Right lung (tissue), 5 donors: Measurements from ENCODE around the gene EMID1. TPM values are rescaled to one million over a fixed set of nuclear protein-coding genes. Genes with fewer than 3 reads are reported as not detected.

Source experiments
- DNase-seq, 2 donors: peaks; one replicate each; pipeline ENCODE4 v3.0.0-alpha.2; 2013
- polyA plus RNA-seq, 5 donors: library from polyadenylated mRNA; unstranded; fragments of 120-200 nt; gene quantifications; one replicate each; pipeline versions ENCODE4 v1.2.1 to v1.2.3, GENCODE V29; 2013; ENCODE audit warnings: inconsistent platforms in 1 of 5, low replicate concordance in 1 of 5; ENCODE audit not compliant: insufficient read length in 5 of 5, insufficient read depth in 1 of 5

EMID1 gene
- polyA plus RNA-seq, 5 donors = 66.2 to 124 (median 89.7) TPM

DNA sequence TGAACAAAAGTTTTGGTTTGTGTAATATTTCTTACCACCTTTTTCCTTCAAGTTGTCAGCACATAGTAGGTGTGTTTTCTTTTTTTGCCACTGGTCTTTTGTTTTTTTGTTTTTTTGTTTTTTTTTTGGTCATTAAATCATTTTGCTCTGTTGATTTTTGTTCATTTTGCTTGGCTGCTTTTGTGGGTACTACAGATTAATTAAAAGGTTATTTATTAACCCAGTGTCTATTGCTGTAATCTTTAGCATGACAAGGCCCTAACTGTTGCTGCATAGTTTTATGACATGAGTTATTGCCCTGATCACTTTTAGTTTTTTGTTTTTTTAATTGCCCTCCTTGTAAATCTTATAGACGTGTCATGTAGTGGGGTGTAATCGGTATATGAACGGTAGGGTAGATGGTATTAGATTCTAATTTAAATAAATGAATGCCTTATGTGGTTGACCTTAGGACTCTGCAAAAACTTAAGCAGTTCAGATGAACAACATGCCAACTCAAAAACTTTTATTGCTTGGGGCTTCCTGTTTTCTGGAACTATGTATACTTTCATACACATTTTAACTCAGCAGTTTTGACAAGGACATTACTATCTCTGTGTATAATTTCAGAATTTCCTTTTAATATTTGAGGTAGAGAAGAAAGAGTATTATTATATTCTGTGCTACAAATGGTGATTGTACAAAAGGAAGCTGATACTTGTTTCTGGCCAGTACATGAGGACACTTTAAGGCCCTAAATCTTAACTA, 70.3 kb downstream of the EMID1 start:
- no peak for DNase-seq

DNA sequence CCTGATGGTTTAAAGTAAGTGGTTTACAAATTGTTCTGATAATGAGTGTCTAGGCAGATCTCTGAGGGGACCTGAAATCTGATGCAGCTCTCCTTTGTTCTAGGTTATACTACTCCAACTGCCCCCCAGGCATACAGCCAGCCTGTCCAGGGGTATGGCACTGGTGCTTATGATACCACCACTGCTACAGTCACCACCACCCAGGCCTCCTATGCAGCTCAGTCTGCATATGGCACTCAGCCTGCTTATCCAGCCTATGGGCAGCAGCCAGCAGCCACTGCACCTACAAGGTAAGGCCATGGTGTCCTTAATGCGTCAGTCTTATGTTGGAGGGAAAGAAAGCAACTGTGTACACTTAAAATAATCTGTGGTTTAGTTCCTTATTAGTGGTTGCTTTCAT, 72.2 kb downstream of the EMID1 start:
- no peak for DNase-seq

DNA sequence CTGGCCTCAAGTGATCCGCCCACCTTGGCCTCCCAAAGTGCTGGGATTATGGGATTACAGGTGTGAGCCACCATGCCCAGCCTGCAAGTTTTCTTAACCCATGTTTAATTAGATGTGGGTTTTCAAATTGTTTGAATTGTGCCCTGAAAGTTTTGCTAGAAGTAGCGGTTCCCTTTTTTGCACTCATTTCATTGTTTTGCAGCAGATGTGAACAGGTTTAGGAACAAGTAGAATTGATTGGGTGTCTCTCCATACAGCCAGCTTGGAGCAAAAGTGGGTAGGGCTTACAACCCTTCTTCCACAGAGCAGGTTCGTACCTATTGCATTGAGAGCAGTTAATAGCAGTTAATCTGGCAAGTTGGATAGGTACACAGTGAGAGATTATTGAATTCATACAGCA, 78.5 kb downstream of the EMID1 start:
- no peak for DNase-seq

DNA sequence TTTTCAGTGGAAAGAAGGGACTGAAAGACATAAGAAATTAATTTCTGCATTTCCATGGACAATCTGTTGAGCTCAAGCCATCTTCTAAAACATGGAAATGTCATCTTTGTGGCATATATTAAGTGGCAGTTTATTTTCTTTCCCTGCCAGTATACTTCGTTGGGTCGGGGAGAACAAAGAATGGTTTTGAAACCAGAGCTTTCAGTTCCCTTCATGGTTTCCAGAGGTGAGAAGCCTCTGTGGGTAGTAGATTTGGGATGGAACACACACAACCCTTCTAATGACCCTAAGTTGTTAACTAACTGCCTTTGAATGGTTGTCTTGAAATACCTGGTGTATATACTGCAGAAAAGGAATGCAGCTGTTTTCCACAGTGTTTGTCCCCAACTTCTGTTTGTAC, 83.1 kb downstream of the EMID1 start:
- no peak for DNase-seq

DNA sequence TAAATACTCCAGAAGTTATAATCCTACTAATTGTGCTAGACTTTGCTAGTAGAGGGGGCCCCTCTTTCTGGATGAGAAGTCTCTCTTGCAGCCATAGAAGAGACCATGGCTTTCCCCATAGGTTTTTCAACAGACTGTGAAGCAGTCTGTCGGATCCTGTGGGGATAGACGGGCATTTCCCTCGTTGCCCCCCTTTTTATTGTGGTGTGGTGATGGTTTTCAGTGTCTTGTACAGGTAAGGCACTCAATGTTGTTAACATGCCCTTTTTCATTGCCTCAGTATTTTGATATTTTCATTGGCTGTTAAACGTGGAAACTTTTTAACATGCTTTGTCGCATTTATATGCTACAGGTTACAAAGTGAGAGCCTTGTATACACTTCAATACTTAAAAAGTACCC, 84.4 kb downstream of the EMID1 start:
- no peak for DNase-seq

DNA sequence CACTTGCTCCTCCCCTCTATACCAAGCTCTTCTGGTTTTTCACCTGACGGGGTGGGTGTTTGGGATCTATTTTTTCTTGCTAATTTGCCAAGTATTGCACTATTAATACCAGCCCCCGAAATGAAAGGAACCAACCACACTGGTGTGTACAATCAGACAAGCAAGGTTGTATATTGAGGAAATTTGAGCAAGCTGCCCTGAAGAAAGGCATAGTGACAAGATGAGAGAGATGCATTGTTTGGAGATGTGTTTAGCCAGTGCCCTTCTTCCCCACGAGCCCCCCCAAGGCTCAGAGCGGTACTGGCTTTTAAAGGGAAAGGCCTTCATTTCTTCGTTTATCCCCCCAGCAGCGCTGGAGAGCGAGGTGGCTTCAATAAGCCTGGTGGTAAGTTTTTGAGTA, 85.5 kb downstream of the EMID1 start:
- no peak for DNase-seq

DNA sequence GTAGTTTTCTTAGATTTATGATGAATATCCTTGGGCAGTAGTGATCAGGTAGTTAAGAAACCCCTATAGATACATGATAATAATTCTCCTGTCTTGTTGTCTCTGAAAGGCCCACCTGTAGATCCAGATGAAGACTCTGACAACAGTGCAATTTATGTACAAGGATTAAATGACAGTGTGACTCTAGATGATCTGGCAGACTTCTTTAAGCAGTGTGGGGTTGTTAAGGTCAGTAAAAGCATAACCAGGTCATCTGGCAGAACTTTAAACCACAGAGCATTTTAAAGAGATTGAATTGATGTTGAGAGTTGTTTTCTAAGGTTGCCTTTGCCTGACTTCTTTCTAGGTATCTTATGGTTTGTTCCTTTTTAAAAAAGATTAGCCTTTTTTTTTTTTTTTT, 86.7 kb downstream of the EMID1 start:
- no peak for DNase-seq

DNA sequence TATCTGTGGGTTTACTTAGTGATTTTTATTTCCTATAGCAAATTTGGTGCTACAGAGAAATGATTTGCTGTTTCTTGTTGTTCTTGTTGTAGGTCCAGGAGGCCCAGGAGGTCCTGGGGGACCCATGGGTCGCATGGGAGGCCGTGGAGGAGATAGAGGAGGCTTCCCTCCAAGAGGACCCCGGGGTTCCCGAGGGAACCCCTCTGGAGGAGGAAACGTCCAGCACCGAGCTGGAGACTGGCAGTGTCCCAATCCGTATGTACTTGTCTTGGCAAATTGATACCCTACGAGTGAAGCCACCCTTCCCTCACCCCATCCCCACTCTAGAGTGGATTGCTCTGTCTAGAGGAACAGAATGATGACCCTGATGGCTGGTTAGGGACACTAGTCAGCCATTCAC, 92.9 kb downstream of the EMID1 start:
- no peak for DNase-seq

DNA sequence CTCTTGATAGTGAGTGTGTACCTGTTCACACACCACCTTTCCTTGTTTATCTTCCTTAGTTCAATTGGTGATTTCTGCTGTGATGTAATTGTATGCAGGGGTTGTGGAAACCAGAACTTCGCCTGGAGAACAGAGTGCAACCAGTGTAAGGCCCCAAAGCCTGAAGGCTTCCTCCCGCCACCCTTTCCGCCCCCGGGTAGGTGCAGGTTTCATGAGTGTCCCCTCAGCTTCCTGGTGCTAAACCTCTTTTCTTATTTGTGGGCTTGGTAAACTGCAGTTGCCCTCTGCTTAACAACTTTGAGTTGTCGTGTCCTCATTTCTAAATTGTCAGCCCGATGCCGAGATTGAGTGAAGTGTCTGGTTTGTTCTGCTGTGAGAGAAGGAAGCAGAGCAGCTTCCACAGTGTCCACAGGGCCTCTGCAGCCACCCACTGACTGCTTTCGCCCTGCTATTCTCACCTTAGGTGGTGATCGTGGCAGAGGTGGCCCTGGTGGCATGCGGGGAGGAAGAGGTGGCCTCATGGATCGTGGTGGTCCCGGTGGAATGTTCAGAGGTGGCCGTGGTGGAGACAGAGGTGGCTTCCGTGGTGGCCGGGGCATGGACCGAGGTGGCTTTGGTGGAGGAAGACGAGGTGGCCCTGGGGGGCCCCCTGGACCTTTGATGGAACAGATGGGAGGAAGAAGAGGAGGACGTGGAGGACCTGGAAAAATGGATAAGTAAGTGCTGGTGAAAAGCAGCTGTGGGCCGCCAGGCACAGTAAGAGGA, 93.6 kb downstream of the EMID1 start:
- no peak for DNase-seq

DNA sequence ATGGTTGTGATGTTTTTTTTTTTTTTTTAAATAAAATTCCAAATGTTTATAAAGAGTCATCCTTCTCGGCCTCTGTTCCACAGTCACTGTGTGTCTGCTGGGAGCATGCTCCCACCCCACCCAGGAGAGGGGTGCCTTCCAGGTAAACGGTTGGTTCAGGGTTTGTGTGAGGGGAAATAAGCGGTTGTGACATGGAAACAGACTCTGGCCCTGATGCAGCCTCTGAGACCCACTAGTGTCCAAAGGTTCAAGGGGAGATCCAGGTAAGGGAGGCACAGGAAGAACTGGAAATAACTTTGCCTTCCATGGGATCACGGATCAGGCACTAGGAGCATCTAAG, 94.7 kb downstream of the EMID1 start:
- no peak for DNase-seq

DNA sequence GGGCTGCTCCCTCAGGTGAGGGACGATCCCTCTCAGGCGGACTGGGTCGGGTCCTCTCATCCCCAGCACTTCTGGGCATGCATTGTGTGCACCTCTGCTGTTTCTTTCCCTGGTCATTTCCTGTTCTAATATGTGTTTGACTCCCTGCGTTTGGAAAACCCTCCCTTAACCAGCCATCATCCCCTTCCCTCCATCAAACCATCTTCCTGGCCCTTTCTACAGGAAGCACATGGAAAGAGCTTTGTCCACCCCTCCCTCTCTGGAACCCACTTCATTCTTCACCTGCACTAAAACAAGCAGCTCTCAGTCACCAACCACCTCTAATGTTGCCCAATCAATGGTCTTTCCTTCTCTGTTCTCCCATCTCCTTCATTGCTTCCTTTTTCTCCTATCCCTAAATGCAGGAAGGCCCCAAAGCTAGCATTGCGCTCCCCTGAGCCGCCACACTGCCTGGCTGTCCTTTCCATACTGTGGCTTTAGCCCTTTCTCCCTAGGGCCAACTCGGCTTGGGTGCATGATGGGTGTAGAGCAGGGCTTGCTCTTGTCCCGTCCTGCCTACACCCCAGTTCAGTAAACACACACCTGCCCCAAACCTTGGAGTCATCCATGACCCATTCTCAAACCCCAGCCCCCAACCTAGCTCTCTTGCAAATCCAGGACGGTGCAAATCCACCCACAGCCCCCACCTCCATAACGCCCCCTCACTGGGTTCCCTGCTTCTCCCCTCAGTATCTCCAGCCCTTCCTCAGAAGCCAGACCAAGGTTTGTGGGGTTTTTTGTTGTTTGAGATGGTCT, 95.3 kb downstream of the EMID1 start:
- DNase-seq = no peak

DNA sequence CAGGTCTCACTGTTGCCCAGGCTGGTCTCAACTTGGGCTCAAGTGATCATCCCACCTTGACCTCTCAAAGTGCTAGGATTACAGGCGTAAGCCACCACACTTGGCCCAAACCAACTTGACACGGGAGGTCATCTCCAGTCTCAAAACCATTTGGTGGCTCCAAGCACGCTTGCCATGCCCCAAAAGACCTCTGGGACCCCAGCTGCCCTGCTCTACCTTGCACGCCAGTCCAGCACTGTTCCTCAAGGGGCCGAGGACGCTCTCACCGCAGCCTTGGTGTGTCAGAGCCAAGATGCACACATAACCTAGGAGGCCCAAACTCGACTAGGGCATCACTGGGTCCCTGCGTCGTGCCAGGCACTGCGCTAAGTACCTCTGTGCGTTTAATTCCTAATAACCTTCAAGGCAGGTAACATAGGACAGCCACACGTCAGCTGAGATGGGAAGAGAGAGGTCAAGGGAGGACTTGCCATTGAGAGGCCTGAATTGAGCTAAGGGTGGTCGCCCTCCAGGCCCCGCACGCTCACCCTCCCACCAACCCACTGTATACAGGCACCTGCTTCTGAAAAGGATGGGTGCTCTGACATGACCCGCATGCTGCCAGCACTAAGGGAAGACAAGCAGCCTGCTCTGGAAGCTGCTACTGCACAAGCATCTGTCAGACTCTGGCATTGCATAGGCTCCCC, 96.2 kb downstream of the EMID1 start:
- no peak for DNase-seq

DNA sequence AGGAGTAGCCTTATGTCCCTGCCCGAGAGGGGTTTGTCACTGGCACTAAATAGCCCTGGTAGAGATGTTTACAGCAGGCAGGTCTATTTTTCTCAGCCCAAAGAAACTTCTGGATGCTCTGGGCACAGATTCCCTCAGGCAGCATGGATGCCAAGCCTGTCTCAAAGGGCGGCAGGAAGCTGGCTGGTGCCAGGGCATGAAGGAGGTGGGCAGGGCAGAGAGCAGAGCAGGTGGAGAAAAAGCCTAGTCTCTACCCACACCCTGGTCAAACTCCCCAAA, 96.6 kb downstream of the EMID1 start:
- DNase-seq = no peak

DNA sequence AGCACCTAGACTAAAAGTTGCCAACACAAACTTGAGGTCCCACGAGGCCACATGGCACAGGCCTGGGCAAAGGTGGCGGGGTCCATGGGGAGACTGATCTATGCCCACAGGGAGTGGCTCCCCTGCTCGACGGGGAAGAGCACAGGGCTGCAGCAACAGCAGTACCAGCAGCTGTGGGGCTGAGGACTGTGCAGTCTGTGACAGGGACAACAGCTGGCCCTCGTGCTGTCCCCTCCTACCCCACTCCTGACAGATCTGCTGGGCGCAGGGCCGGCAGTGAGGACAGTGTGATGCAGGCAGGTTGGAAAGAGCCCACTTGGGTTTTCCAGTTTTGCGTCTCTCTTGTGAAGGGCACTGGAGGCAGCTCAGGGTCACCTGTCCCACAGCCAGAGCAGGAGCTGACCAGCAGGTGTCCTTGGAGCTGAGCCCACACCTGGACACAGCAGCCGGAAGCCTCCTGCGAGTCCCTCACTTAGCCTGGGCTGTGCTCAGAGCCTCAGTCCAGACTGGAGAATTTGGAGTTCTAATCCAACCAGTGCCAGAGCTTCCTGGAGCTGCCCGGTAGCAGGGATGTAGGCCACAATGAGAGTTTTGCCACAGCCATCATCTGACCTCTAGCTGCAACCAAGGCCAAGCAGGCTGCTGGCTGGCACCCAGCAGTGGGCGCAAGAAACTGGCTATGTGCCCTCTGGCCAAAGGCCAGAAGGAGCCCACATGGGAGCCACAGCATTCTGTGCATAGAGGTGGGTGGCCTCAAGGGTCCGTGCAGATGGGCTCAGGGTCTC, 97.2 kb downstream of the EMID1 start:
- DNase-seq = no peak

DNA sequence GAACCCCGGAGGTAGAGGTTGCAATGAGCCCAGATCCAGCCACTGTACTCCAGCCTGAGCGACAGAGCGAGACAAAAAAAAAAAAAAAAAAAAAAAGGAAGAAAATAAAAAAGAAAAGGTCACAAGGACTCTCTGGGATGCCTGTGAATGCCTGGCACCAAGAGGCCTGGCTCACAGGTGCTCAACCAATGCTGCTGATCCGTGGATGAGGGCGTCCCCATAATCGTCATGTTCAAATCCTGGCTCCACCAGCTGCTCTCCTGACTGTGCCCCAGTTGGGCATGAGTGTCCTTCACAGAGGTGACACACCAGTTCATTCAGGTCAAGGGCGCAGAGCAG, 100.1 kb downstream of the EMID1 start:
- no peak for DNase-seq

DNA sequence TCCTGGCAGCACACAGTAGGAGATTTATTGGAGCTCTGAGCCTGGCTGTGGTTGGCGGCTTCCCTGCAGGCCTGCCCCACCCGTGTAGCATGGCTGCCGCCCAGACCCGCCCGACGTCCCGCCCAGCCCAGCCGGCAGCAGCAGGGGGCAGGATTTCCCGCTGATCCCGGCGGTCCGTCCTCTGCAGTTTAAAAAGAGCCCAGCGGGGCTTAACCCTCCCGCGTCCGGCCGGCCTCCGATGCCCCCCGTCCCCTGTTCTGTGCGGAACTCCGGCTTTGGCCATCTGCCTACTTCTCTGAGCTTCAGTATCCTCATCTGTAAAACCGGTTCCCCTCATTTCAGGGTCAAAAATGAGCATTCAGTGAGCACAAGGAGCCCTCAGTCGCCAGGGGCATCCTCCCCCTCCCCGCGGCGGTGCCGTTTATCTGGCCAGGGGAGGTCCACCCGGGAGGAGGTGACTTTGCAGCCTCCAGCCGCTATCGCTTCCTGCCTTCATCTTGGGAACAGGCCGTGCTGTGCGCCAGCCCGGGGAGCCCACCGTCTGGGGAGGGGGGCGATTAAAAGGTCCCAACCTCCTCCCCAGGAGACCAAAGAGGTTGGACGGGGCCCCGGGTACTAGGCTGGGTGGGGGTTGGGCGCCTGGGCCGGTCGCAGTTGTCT, 100.6 kb downstream of the EMID1 start, which contains the start of gene GAS2L1:
GAS2L1 (plus strand) TSS at position 476 of the 660 bp plus-strand sequence. CDS start 1,456 bp downstream, outside the sequence.
- peak; percentile 80 to 81 for DNase-seq

DNA sequence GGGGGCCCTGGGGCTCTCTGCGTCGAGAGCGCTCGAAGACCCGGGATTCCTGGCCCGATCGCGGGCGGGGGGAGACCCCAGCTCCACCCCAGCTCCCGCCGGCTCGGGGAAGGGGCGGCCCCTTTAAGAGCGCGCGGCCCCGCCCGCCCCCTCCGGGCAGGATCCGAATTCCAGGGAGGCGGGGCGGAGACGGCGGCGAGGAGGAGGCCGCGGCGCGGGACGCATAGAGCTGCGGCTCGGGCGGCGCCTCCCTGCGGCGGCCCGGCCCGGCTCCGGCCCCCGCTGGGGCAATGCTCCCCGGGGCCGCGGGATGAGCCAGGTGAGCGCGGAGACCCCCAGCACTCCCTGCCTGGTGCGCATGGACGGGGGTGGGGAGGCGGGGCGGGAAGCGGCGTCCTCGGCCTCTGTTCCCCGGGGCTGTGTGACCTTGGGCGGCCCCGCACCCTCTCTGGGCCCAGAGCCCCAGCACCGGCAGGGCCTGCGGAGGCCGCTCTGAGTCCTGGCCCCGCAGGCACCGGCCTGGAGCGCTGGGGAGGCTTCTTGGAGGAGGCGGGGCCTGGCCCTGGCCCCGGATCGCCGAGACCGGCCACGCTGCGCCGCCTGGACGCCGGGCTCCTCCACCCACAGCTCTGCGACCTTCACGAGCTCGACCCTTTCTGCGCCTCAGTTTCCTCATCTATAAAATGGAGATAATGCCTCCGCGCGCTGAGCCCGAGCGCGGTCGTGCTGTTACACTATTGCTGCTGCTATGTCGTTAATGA, 101.3 kb downstream of the EMID1 start:
- DNase-seq = peak; percentile 72 to 75

DNA sequence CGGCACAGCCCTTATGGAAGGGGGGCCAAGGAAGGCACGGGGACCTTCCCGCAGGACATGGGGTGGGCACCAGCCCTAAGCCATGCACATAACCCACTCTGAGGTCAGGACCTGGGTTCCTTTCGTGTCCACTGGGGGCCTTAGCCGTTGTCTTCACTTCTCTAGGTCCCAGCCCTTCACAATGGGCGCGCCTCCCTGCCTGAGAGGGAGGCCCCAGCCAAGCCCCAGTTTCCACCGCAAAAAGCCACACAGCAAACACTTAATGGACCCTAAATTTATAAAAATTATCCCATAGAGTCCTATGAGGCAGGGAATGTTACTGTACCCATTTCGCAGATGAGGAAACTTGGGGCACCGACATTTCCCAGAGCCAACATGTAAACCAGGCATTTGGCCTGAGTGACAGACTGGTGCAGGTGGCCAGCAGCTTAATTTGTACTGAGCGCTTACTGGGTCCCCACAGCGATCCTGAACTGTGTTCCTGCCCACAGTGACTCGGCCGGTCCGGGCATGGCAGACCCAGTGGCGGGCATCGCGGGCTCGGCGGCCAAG, 102.0 kb downstream of the EMID1 start:
- DNase-seq = no peak

DNA sequence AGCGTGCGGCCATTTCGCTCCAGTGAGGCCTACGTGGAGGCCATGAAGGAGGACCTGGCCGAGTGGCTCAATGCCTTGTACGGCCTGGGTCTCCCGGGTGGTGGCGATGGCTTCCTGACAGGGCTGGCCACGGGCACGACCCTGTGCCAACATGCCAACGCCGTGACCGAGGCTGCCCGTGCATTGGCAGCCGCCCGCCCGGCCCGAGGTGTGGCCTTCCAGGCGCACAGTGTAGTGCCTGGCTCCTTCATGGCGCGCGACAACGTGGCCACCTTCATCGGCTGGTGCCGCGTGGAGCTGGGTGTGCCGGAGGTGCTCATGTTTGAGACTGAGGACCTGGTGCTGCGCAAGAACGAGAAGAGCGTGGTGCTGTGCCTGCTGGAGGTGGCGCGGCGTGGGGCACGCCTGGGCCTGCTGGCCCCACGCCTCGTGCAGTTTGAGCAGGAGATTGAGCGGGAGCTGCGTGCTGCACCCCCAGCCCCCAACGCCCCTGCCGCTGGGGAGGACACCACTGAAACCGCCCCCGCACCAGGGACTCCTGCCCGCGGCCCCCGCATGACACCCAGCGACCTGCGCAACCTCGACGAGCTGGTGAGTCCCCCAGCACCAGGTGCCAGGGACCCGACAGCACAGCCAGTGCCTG, 102.6 kb downstream of the EMID1 start:
- no peak for DNase-seq
